Right lobe of liver (tissue), 4 donors: Measurements from ENCODE around the gene TCP11L1.
"Not testable (repeated sequence)": the region's sequence is repeated elsewhere in the genome, so short reads cannot be mapped to it uniquely, and the experiment has no call there.

Source experiments
- CTCF ChIP-seq, 4 donors: fragments of 200-600 bp in 3 of 4; fragments of 450-650 bp in 1 of 4; IDR thresholded peaks; one replicate each; pipeline versions ENCODE4 v1.5.1 to v1.8.0; 2016 to 2022; ENCODE audit warnings: antibody characterized with exemption in 4 of 4, mild to moderate bottlenecking in 2 of 4
- POLR2A ChIP-seq: fragments of 450-650 bp; IDR thresholded peaks from one replicate; pipeline ENCODE4 v1.6.1; 2017; ENCODE audit warnings: antibody characterized with exemption, mild to moderate bottlenecking
- donor health status: DM: no; HTN: no; CAD: no.
- donor health status: DM: no; HTN: no; CAD: no.
- donor health status: DM: no; HTN: yes; CAD: no.

- not testable (repeated sequence) for TF ChIP-seq CTCF (IDR thresholded peaks at IDR 0.05); POLR2A
These were observed 10.4 kb downstream of the TCP11L1 start for GRCh38 chr11:33049565-33050408.
